ENCODE results near the gene ASTN2. TPM values are rescaled to one million over a fixed set of nuclear protein-coding genes. Genes with fewer than 3 reads are reported as not detected.

ASTN2 gene
- total RNA-seq, 1 donor from 2014 or later: 2.8 TPM

DNA sequence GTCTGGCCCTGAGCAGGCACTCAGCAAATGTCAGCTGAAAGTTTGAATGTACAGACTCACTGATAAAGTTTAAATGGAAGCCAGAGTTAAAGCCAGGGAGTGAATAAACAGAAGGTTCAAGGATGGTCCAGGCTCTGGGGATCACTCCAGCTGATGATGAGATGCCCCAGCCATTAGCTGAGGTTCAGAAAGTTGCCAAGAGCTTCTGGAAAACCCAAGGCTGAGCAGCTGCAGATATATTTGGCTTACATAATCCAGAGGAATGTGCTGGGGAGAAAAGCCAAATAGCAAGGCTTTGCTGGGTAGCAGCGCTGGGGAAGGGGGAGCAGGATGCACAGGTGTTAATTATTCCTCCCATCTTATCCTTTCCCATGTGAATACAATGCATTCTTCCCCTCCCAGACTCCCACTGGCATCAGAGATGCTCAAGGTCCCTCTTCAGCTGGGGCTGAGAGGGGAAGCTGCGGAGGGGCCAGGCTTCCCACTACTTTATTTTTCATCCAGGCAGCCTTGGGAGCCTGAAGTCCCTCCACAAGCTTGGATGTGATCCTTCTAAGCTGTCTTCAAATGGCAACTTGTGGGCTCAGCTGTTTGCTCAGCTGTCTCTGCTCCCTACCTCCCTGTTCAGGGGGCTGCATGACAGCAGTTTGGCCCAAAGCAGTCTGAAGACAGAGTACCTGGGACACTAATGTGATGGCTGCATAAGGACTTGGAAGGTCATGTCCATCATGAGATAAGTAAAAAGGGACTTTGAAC, 386.6 kb downstream of the ASTN2 start:
- Mint-ChIP-seq H3K27me3 (no peaks in the 10 kb centered on the region), H3K36me3 (ENCODE audit: low read depth) (no peaks in the 10 kb centered on the region), H3K4me3 (no peak overlapping the region), H3K27ac (no peak overlapping the region), H3K4me1 (no peaks in the 10 kb centered on the region), H3K9me3 (no peaks in the 10 kb centered on the region)
- DNase-seq: no peak
- intact Hi-C loops (cut with micrococcal nuclease): no loop called here

DNA sequence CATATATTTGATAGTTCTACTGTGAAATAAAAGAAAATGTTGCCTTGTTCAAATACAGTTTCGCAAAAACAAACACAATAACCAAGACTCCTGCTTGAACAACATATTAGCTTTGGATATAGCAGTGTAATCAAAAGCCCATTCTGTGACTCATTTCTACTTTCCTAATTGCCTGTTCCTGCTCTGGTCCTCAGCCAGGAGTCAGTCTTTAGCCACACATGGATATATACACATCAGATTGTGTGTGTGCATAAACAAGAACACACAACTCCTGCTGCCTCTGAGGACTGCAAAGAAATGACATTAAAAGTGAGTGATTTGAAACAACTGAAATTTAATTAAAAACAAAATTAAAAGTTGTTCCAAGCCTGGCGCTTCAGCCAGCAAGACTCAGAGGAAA, 393.0 kb downstream of the ASTN2 start:
- intact Hi-C loops (cut with micrococcal nuclease): no loop called here
- H3K4me3 Mint-ChIP-seq: no peak overlapping the region
- H3K27me3 Mint-ChIP-seq: no peaks in the 10 kb centered on the region
- H3K27ac Mint-ChIP-seq: no peak overlapping the region
- no peaks in the 10 kb centered on the region for H3K9me3 Mint-ChIP-seq
- DNase-seq: no peak
- H3K4me1 Mint-ChIP-seq: no peaks in the 10 kb centered on the region
- no peaks in the 10 kb centered on the region for H3K36me3 Mint-ChIP-seq (ENCODE audit: low read depth)

DNA sequence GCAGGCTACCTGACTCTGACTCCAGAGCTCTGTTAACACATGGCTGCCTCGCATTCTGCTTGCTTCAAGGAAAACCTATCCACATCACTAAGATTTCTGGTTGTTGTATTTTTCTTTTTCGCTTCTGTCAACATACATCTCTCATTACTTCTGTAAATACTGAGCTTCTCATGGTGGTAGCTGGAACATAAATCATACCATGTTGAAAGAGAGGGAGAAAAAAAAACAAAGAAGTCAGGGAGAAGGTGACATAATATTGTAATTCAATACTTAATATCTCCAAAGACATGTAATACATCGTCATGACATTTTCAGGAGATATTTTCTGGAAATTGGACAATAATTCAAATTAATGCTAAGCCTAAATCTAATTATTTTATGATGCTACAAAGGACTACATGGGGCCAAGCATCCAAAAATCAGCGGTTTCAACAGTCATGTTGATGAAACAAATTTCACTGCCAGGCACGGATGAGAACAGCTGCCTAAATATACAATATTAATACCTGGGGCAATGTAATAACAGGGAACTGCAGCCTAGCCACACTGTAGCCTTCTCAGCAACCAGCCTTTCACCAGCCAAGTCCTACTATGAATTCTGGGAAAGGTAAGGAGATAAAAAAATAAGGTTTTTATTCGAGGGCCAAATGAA, 395.8 kb downstream of the ASTN2 start:
- Mint-ChIP-seq H3K36me3 (ENCODE audit: low read depth) (no peaks in the 10 kb centered on the region), H3K4me1 (no peaks in the 10 kb centered on the region), H3K27me3 (no peaks in the 10 kb centered on the region), H3K27ac (no peak overlapping the region), H3K9me3 (no peaks in the 10 kb centered on the region), H3K4me3 (no peak overlapping the region)
- intact Hi-C loops (cut with micrococcal nuclease): no loop called here
- no peak for DNase-seq

DNA sequence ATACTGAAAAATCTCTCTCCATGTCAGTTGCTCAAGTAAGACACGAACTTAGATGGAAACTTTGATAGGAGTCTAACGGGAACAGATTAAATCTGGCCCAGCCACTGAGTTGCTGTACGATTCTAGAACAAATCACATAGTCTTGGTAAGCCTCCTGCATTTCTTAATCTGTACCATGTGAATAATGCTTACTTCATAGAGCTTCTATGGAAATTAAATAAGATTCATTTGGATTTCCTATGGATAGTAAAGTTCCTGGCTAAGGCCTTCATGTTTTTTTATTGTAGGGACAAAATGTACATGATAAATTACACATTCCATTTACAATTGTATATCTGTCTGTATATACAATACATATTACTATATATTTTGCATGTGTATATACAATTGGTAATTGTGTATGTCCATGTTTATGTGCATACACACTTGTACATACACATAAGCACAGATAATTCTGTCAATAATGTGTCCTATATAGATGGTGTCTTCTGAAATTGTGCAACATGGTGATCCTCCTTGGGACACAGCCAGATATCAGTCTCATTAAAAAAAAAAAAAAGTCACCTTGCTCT, 397.4 kb downstream of the ASTN2 start:
- no peaks in the 10 kb centered on the region for H3K9me3 Mint-ChIP-seq
- intact Hi-C loops (cut with micrococcal nuclease): no loop called here
- no peak overlapping the region for H3K4me3 Mint-ChIP-seq
- no peaks in the 10 kb centered on the region for H3K27me3 Mint-ChIP-seq
- DNase-seq: no peak
- H3K36me3 Mint-ChIP-seq (ENCODE audit: low read depth): no peaks in the 10 kb centered on the region
- no peaks in the 10 kb centered on the region for H3K4me1 Mint-ChIP-seq
- H3K27ac Mint-ChIP-seq: no peak overlapping the region

GRCh38 chr9:117014061-117014460, 400.8 kb downstream of the ASTN2 start:
- no peaks in the 10 kb centered on the region for H3K9me3 Mint-ChIP-seq
- no peak for DNase-seq
- H3K4me3 Mint-ChIP-seq: no peak overlapping the region
- H3K27ac Mint-ChIP-seq: no peak overlapping the region
- no peaks in the 10 kb centered on the region for H3K4me1 Mint-ChIP-seq
- intact Hi-C loops (cut with micrococcal nuclease): no loop called here
- H3K36me3 Mint-ChIP-seq (ENCODE audit: low read depth): no peaks in the 10 kb centered on the region
- no peaks in the 10 kb centered on the region for H3K27me3 Mint-ChIP-seq

- Mint-ChIP-seq H3K36me3 (ENCODE audit: low read depth) (no peaks in the 10 kb centered on the region), H3K4me3 (no peak overlapping the region), H3K9me3 (no peaks in the 10 kb centered on the region), H3K27me3 (no peaks in the 10 kb centered on the region), H3K27ac (no peak overlapping the region), H3K4me1 (no peaks in the 10 kb centered on the region)
- intact Hi-C loops (cut with micrococcal nuclease): no loop called here
- DNase-seq: no peak
Measured at GRCh38 chr9:117013440-117013995, 401.3 kb downstream of the ASTN2 start.

GRCh38 chr9:117010061-117010460, 404.8 kb downstream of the ASTN2 start:
- no peak overlapping the region for H3K4me3 Mint-ChIP-seq
- no peak for DNase-seq
- intact Hi-C loops (cut with micrococcal nuclease): no loop called here
- peaks cover 5% of the 10 kb centered on the region for H3K9me3 Mint-ChIP-seq
- H3K27ac Mint-ChIP-seq: no peak overlapping the region
- H3K27me3 Mint-ChIP-seq: no peaks in the 10 kb centered on the region
- H3K4me1 Mint-ChIP-seq: no peaks in the 10 kb centered on the region
- H3K36me3 Mint-ChIP-seq (ENCODE audit: low read depth): no peaks in the 10 kb centered on the region

- Mint-ChIP-seq H3K27me3 (no peaks in the 10 kb centered on the region), H3K4me3 (no peak overlapping the region), H3K9me3 (peaks cover 5% of the 10 kb centered on the region), H3K36me3 (ENCODE audit: low read depth) (no peaks in the 10 kb centered on the region), H3K27ac (no peak overlapping the region), H3K4me1 (no peaks in the 10 kb centered on the region)
- intact Hi-C loops (cut with micrococcal nuclease): no loop called here
- DNase-seq: no peak
Measured at GRCh38 chr9:117008876-117009275, 406.0 kb downstream of the ASTN2 start.

DNA sequence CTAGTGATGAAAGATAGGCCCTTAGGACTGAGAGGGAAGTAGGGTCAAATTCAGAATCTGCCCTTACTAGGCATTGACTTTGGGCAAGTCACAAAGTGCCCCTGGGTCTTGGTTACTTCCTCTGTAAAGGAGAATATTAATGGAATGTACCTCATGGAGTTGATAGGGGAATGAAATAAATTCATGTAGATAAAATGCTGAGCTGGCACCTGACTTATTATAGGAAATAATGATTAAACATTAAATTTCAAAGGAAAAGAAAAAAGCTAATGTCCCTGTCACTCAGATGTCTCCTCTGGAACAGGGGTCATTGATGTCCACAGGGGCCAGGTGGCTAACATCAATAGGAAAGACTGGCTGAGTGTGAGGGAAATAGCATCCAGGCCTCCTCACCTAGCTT, 406.4 kb downstream of the ASTN2 start:
- Mint-ChIP-seq H3K4me1 (no peaks in the 10 kb centered on the region), H3K4me3 (no peak overlapping the region), H3K9me3 (peaks cover 5% of the 10 kb centered on the region), H3K36me3 (ENCODE audit: low read depth) (no peaks in the 10 kb centered on the region), H3K27me3 (no peaks in the 10 kb centered on the region), H3K27ac (no peak overlapping the region)
- intact Hi-C loops (cut with micrococcal nuclease): no loop called here
- DNase-seq: no peak

GRCh38 chr9:117002686-117003085, 412.2 kb downstream of the ASTN2 start:
- Mint-ChIP-seq H3K27ac (no peak overlapping the region), H3K27me3 (no peaks in the 10 kb centered on the region), H3K4me1 (no peaks in the 10 kb centered on the region), H3K36me3 (ENCODE audit: low read depth) (no peaks in the 10 kb centered on the region), H3K9me3 (peaks cover 5% of the 10 kb centered on the region), H3K4me3 (no peak overlapping the region)
- DNase-seq: no peak
- intact Hi-C loops (cut with micrococcal nuclease): no loop called here

DNA sequence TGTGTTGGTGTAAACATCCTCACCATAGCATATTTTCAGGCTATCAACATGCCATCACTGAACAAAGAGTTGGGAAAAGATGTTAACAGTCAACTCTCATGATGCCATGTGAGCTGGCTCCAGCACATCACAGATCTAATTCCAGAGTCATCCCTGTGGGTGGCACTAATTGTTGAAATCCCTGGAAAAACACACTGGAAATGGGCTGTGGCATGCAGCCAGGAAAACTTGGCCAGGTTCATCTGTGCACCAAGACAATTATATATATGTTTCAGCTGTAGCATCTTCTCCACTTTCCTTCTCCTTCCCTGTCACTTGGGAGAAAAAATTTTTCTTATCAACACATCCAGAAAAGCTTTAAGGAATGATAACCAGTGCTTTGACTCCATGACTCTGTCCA, 414.0 kb downstream of the ASTN2 start:
- no peak overlapping the region for H3K4me3 Mint-ChIP-seq

DNA sequence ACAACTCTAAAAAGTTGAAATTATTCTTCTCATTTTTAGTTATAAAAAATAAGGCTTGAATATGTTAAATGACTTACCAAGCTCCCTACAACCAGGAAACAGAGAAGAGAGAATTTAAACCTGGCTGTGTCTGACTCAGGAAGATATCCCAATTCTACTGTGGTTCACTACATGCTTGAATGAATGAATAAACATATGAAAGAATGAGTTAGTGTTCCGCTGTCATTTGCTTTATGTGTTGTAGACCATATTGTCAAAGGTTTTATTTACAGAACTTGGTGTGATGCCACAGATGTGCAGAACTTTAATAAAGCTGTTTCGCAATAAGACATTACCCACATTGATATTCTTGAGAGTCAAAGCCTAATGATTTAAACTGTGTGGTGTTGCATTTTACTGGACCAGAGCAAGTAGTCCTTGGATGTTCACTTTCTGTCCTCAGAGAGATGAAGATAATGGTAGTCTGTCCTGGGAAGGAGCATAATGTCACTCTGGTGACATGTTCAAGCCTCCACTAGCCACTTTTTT, 414.6 kb downstream of the ASTN2 start:
- no peaks in the 10 kb centered on the region for H3K36me3 Mint-ChIP-seq (ENCODE audit: low read depth)
- H3K27ac Mint-ChIP-seq: no peak overlapping the region
- DNase-seq: no peak
- H3K9me3 Mint-ChIP-seq: no peaks in the 10 kb centered on the region
- no peaks in the 10 kb centered on the region for H3K27me3 Mint-ChIP-seq
- H3K4me1 Mint-ChIP-seq: no peaks in the 10 kb centered on the region
- no peak overlapping the region for H3K4me3 Mint-ChIP-seq
- intact Hi-C loops (cut with micrococcal nuclease): no loop called here

More for the DNA sequence above, 414.0 kb downstream of the ASTN2 start:
- no peaks in the 10 kb centered on the region for H3K27me3 Mint-ChIP-seq
- peaks cover 5% of the 10 kb centered on the region for H3K9me3 Mint-ChIP-seq
- DNase-seq: no peak
- no peaks in the 10 kb centered on the region for H3K4me1 Mint-ChIP-seq
- H3K36me3 Mint-ChIP-seq (ENCODE audit: low read depth): no peaks in the 10 kb centered on the region
- no peak overlapping the region for H3K27ac Mint-ChIP-seq
- intact Hi-C loops (cut with micrococcal nuclease): no loop called here

DNA sequence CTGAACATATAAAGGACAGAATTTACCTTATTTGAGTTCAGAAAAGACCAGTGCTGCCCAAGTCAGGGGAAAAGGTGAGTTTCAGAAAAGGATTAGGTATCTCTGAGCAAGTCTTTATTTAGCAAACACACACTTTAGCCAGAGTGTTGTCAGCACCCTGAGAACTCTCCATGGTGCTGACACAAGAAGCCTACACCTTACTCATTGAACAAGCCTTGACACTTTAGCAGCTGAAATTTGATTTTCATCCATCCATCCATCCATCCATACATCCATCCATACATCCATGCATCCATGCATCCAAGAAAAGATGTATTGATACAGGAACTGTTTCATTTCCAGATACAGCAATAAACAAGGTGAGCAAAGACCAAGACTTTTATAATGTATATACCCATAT, 416.6 kb downstream of the ASTN2 start:
- intact Hi-C loops (cut with micrococcal nuclease): no loop called here
- Mint-ChIP-seq H3K4me1 (no peaks in the 10 kb centered on the region), H3K36me3 (ENCODE audit: low read depth) (no peaks in the 10 kb centered on the region), H3K27me3 (no peaks in the 10 kb centered on the region), H3K9me3 (no peaks in the 10 kb centered on the region), H3K27ac (no peak overlapping the region), H3K4me3 (no peak overlapping the region)
- DNase-seq: no peak

GRCh38 chr9:116992865-116993264, 422.0 kb downstream of the ASTN2 start:
- no peaks in the 10 kb centered on the region for H3K9me3 Mint-ChIP-seq
- no peaks in the 10 kb centered on the region for H3K4me1 Mint-ChIP-seq
- intact Hi-C loops (cut with micrococcal nuclease): no loop called here
- no peaks in the 10 kb centered on the region for H3K36me3 Mint-ChIP-seq (ENCODE audit: low read depth)
- no peak overlapping the region for H3K27ac Mint-ChIP-seq
- DNase-seq: no peak
- H3K27me3 Mint-ChIP-seq: no peaks in the 10 kb centered on the region
- H3K4me3 Mint-ChIP-seq: no peak overlapping the region
